Naive thymus-derived CD8-positive, alpha-beta T cell (primary cell): Measurements from ENCODE around the gene CA6. TPM values are rescaled to one million over a fixed set of nuclear protein-coding genes. Genes with fewer than 3 reads are reported as not detected.
"Not testable (repeated sequence)": the region's sequence is repeated elsewhere in the genome, so short reads cannot be mapped to it uniquely, and the experiment has no call there.

ENCODE experiments used
- ATAC-seq, 2 donors: fragments of 150-1000 bp; cut with Tn5 transposase in 1 of 2; sonication (Bioruptor Pico), chemical (Tn5 transposase) in 1 of 2; 1 replicate in 1 of 2; 2 replicates in 1 of 2; pipeline ENCODE4 v1.10.0; 2021; ENCODE audit warnings: mild to moderate bottlenecking in 2 of 2, moderate library complexity in 2 of 2
- POLR2A ChIA-PET: fragments of 350-600 bp; sonication (Branson Sonifier 250); formaldehyde crosslinking; loops from one replicate; lab custom pipeline; 2021; ENCODE audit warnings: antibody characterized with exemption; lab: Charles Lee
- DNase-seq, 10 donors: peaks; one replicate each; pipeline versions ENCODE4 v3.0.0 to v3.0.0-alpha.2; 2020 to 2022
- H3K27ac Mint-ChIP-seq, 10 donors: one replicate each; pipeline ENCODE4 v1.8.0; 2020 to 2022; ENCODE audit warnings: mild to moderate bottlenecking in 10 of 10, mixed read lengths in 10 of 10, moderate library complexity in 4 of 10, inconsistent platforms in 1 of 10
- H3K27me3 Mint-ChIP-seq, 5 donors: one replicate each; pipeline ENCODE4 v1.8.0; 2021 to 2022; ENCODE audit warnings: mixed read lengths in 5 of 5
- H3K36me3 Mint-ChIP-seq, 3 donors: one replicate each; pipeline ENCODE4 v1.8.0; 2020 to 2022; ENCODE audit warnings: mixed read lengths in 3 of 3, mild to moderate bottlenecking in 2 of 3, inconsistent platforms in 1 of 3
- H3K4me1 Mint-ChIP-seq, 4 donors: one replicate each; pipeline ENCODE4 v1.8.0; 2021 to 2022; ENCODE audit warnings: mixed read lengths in 4 of 4
- H3K4me3 Mint-ChIP-seq, 10 donors: one replicate each; pipeline ENCODE4 v1.8.0; 2020 to 2022; ENCODE audit warnings: mild to moderate bottlenecking in 10 of 10, mixed read lengths in 10 of 10, moderate library complexity in 6 of 10, inconsistent platforms in 1 of 10
- H3K9me3 Mint-ChIP-seq, 9 donors: one replicate each; pipeline ENCODE4 v1.8.0; 2020 to 2022; ENCODE audit warnings: mixed read lengths in 9 of 9, mild to moderate bottlenecking in 3 of 9, inconsistent platforms in 1 of 9, moderate library complexity in 1 of 9
- polyA plus RNA-seq, 3 donors: library from polyadenylated mRNA; unstranded; fragments of 300-500 nt; fragmentation: Illumina TruSeq; gene quantifications; one replicate each; pipeline ENCODE4 v1.2.3, GENCODE V29; 2021
- total RNA-seq, 8 experiments: library from RNA in 2 of 8; stranded (reverse) in 2 of 8; gene quantifications; one replicate each; pipeline ENCODE4 v1.2.3 and lab custom pipeline; 2021 to 2026

The CA6 gene
- total and polyA plus RNA-seq, 5 experiments from 2014 or later = 5.9 to 53.7 (median 11.5) TPM

- H3K27ac Mint-ChIP-seq = peak overlapping the region in 6 of 10 donors; percentile 50 to 91 (median 82)
- no peaks in the 10 kb centered on the region for H3K27me3 Mint-ChIP-seq
- H3K4me1 Mint-ChIP-seq = peaks cover 28 to 46% (median 36%) of the 10 kb centered on the region in 4 donors
- POLR2A ChIA-PET = interaction anchor here (0.7 to 44.1 kb wide), 13 partner anchors 9 to 1998 kb away, joined by 3 to 1378 read pairs (median 5); partner anchors contain the start of genes CA6 and ENO1
- DNase-seq (no peak), ATAC-seq (no peak)
- H3K9me3 Mint-ChIP-seq = peaks cover 0 to 3% (median 0%) of the 10 kb centered on the region in 9 donors
- peak overlapping the region in 3 of 10 donors; percentile 25 to 57 (median 29) for H3K4me3 Mint-ChIP-seq
- H3K36me3 Mint-ChIP-seq = peaks cover 4 to 45% (median 13%) of the 10 kb centered on the region in 3 donors
Measured at GRCh38 chr1:8910331-8910730, 35.3 kb upstream of the CA6 start.

GRCh38 chr1:8910914-8911313, 34.8 kb upstream of the CA6 start:
- Mint-ChIP-seq H3K4me3 (peak overlapping the region in 1 of 10 donors; percentile 48), H3K36me3 (peaks cover 4 to 45% (median 12%) of the 10 kb centered on the region in 3 donors), H3K27me3 (no peaks in the 10 kb centered on the region), H3K4me1 (peaks cover 23 to 46% (median 36%) of the 10 kb centered on the region in 4 donors), H3K9me3 (peaks cover 0 to 3% (median 0%) of the 10 kb centered on the region in 9 donors), H3K27ac (peak overlapping the region in 5 of 10 donors; percentile 20 to 91 (median 74))
- ATAC-seq = peak in 1 of 2 donors; percentile 27
- POLR2A ChIA-PET = interaction anchor here (1.1 to 44.1 kb wide), 10 partner anchors 9 to 94 kb away, joined by 3 to 1378 read pairs (median 8); partner anchors contain the start of genes CA6 and ENO1
- no peak for DNase-seq

GRCh38 chr1:8911416-8912309, 34.0 kb upstream of the CA6 start:
- DNase-seq (no peak), ATAC-seq (peak in 1 of 2 donors; percentile 16)
- Mint-ChIP-seq H3K36me3 (peaks cover 4 to 49% (median 14%) of the 10 kb centered on the region in 3 donors), H3K27ac (peak overlapping the region in 6 of 10 donors; percentile 53 to 91 (median 73)), H3K27me3 (no peaks in the 10 kb centered on the region), H3K4me1 (peaks cover 22 to 47% (median 39%) of the 10 kb centered on the region in 4 donors), H3K4me3 (peak overlapping the region in 2 of 10 donors; percentile 8 to 23), H3K9me3 (peaks cover 0 to 3% (median 0%) of the 10 kb centered on the region in 9 donors)
- POLR2A ChIA-PET = interaction anchor here (2.0 to 44.1 kb wide), 6 partner anchors 8 to 93 kb away, joined by 8 to 1378 read pairs (median 10); partner anchors contain the start of genes CA6 and ENO1

- peak overlapping the region in 2 of 10 donors; percentile 26 to 31 for H3K4me3 Mint-ChIP-seq
- H3K9me3 Mint-ChIP-seq = peaks cover 0 to 3% (median 0%) of the 10 kb centered on the region in 9 donors
- peak overlapping the region in 7 of 10 donors; percentile 7 to 75 (median 60) for H3K27ac Mint-ChIP-seq
- no peaks in the 10 kb centered on the region for H3K27me3 Mint-ChIP-seq
- ATAC-seq = no peak
- peaks cover 4 to 49% (median 13%) of the 10 kb centered on the region in 3 donors for H3K36me3 Mint-ChIP-seq
- peaks cover 16 to 47% (median 38%) of the 10 kb centered on the region in 4 donors for H3K4me1 Mint-ChIP-seq
- no peak for DNase-seq
- POLR2A ChIA-PET = interaction anchor here (0.5 to 44.1 kb wide), 7 partner anchors 9 to 91 kb away, joined by 3 to 1378 read pairs (median 13); partner anchors contain the start of genes CA6 and ENO1
Measured at GRCh38 chr1:8913457-8913856, 32.2 kb upstream of the CA6 start.

GRCh38 chr1:8914466-8914865, 31.2 kb upstream of the CA6 start:
- Mint-ChIP-seq H3K4me3 (peak overlapping the region in 3 of 10 donors; percentile 7 to 41 (median 8)), H3K4me1 (peaks cover 16 to 48% (median 40%) of the 10 kb centered on the region in 4 donors), H3K36me3 (peaks cover 4 to 54% (median 13%) of the 10 kb centered on the region in 3 donors), H3K27ac (peak overlapping the region; percentile 24 to 81 (median 78)), H3K27me3 (no peaks in the 10 kb centered on the region), H3K9me3 (peaks cover 0 to 3% (median 0%) of the 10 kb centered on the region in 9 donors)
- POLR2A ChIA-PET = interaction anchor here (0.6 to 44.1 kb wide), 9 partner anchors 8 to 762 kb away, joined by 3 to 1378 read pairs (median 13); partner anchors contain the start of genes CA6 and ENO1
- DNase-seq (no peak), ATAC-seq (no peak)

- Mint-ChIP-seq H3K4me3 (peak overlapping the region in 5 of 10 donors; percentile 30 to 60 (median 35)), H3K9me3 (peaks cover 0 to 3% (median 0%) of the 10 kb centered on the region in 9 donors), H3K4me1 (peaks cover 11 to 58% (median 46%) of the 10 kb centered on the region in 4 donors), H3K27me3 (no peaks in the 10 kb centered on the region), H3K27ac (peak overlapping the region in 9 of 10 donors; percentile 29 to 81 (median 76)), H3K36me3 (peaks cover 4 to 63% (median 11%) of the 10 kb centered on the region in 3 donors)
- no peak for DNase-seq
- POLR2A ChIA-PET = interaction anchor here (1.0 to 44.1 kb wide), 7 partner anchors 9 to 90 kb away, joined by 3 to 1378 read pairs (median 16); partner anchors contain the start of genes CA6 and ENO1
- ATAC-seq = no peak
Measured at GRCh38 chr1:8915446-8915845, 30.2 kb upstream of the CA6 start.

DNA sequence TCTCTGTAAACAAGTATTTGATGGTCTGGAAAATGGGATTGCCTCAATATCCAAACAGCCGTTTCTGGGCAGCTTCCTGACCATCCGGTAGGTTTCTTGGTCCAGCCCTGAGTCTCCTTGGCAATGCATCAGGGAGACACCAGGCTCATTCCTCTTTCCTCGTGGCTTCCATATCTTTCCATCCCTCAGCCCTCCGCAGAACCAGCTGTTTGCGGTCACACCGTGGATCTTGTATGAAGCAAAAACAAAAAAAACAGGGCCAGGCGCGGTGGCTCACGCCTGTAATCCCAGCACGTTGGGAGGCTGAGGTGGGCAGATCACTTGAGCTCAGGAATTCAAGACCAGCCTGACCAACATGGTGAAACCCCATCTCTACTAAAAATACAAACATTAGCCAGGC, 28.1 kb upstream of the CA6 start:
- peak overlapping the region in 9 of 10 donors; percentile 83 to 98 (median 95) for H3K27ac Mint-ChIP-seq

DNA sequence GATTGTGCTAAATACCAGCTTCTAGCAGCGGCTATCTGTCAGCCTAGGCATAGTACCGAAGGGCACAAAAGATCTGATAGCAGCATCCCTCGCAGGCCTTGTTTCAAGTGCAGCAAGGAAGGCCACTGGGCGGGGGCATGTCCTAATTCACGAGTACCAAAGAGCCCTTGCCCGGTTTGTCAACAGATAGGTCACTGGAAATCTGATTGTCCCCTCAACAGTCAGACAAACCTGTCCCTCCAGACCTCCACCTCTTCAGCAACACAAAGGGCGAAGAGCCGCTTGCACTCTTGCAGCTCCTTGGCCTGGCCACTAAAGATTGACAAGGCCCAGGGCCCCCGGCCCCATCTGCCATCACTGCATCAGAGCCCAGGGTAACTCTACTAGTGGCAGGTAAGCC, 22.7 kb upstream of the CA6 start:
- peaks cover 0 to 10% (median 0%) of the 10 kb centered on the region in 9 donors for H3K9me3 Mint-ChIP-seq
- no peaks in the 10 kb centered on the region for H3K27me3 Mint-ChIP-seq
- no peak for ATAC-seq
- peaks cover 25 to 39% (median 27%) of the 10 kb centered on the region in 3 donors for H3K36me3 Mint-ChIP-seq
- H3K4me1 Mint-ChIP-seq = peaks cover 22 to 47% (median 31%) of the 10 kb centered on the region in 4 donors
- DNase-seq = peak in 1 of 10 donors; percentile 60
- no peak overlapping the region for H3K4me3 Mint-ChIP-seq
- POLR2A ChIA-PET = interaction anchor here (1.9 to 44.1 kb wide), 6 partner anchors 5 to 81 kb away, joined by 11 to 1378 read pairs (median 658); partner anchors contain the start of genes CA6 and ENO1
- no peak overlapping the region for H3K27ac Mint-ChIP-seq

More for the DNA sequence above, 28.1 kb upstream of the CA6 start:
- Mint-ChIP-seq H3K36me3 (peaks cover 23 to 80% (median 26%) of the 10 kb centered on the region in 3 donors), H3K4me1 (peaks cover 26 to 76% (median 59%) of the 10 kb centered on the region in 4 donors), H3K4me3 (peak overlapping the region in 5 of 10 donors; percentile 41 to 87 (median 84))
- not testable (repeated sequence) for H3K9me3 Mint-ChIP-seq, H3K27me3 Mint-ChIP-seq, DNase-seq, ATAC-seq
- POLR2A ChIA-PET = interaction anchor here (0.6 to 44.1 kb wide), 9 partner anchors 23 to 721 kb away, joined by 3 to 1378 read pairs (median 15); partner anchors contain the start of genes CA6 and ENO1

DNA sequence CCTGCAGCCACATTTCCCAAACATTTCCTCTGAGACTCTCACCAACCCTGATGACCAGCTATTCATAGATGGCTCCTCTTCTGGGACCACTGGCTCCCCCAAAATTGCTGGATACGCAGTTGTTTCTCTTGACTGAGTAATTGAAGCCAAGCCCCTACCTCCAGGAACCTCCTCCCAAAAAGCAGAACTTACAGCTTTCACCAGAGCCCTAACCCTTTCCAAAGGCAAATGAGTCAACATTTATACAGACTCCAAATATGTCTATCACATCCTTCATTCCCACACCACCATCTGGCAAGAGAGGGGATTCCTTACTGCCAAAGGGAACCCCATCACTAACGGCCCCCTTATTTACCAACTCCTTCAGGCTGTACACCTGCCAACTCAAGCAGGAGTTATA, 20.3 kb upstream of the CA6 start:
- Mint-ChIP-seq H3K36me3 (peaks cover 20 to 26% (median 21%) of the 10 kb centered on the region in 3 donors), H3K27me3 (no peaks in the 10 kb centered on the region), H3K4me1 (peaks cover 16 to 44% (median 28%) of the 10 kb centered on the region in 4 donors), H3K27ac (no peak overlapping the region), H3K9me3 (peaks cover 0 to 10% (median 0%) of the 10 kb centered on the region in 9 donors), H3K4me3 (no peak overlapping the region)
- ATAC-seq = no peak
- DNase-seq = no peak
- POLR2A ChIA-PET = interaction anchor here (1.0 to 44.1 kb wide), 10 partner anchors 2 to 791 kb away, joined by 3 to 1378 read pairs (median 17); partner anchors contain the start of genes CA6 and ENO1

DNA sequence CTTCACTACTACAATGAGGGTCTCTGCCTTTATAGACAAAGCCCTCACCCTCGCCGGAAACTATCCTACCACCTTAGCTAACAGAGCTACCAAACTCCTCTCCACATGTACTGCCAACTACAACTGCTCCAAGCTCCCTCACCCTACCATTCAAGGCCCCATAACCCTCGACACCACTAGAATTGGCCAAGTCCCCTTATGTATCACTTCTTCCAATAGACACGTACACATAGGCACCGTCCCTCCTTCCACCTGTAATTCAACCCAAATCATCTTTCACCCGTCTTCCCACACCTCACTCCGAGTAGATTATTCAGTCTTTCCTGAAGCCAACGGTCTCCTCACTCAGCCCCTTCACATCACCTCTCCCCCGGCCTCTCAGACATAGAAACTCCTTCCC, 19.7 kb upstream of the CA6 start:
- no peaks in the 10 kb centered on the region for H3K27me3 Mint-ChIP-seq
- peaks cover 18 to 22% (median 19%) of the 10 kb centered on the region in 3 donors for H3K36me3 Mint-ChIP-seq
- no peak overlapping the region for H3K4me3 Mint-ChIP-seq
- H3K27ac Mint-ChIP-seq = no peak overlapping the region
- H3K9me3 Mint-ChIP-seq = peaks cover 0 to 8% (median 0%) of the 10 kb centered on the region in 9 donors
- H3K4me1 Mint-ChIP-seq = peaks cover 14 to 42% (median 24%) of the 10 kb centered on the region in 4 donors
- DNase-seq (no peak), ATAC-seq (peak in 1 of 2 donors; percentile 6)
- POLR2A ChIA-PET = interaction anchor here (1.0 to 44.1 kb wide), 11 partner anchors 2 to 790 kb away, joined by 3 to 1378 read pairs (median 8); partner anchors contain the start of genes CA6 and ENO1
